Posterior vena cava (tissue), 2 donors: ENCODE results near the gene PWWP2B. TPM values are rescaled to one million over a fixed set of nuclear protein-coding genes. Genes with fewer than 3 reads are reported as not detected.

Experiments
- DNase-seq: peaks from one replicate; pipeline ENCODE4 v3.0.0-alpha.2; 2020; ENCODE audit warnings: low spot score
- intact Hi-C, 2 donors: fragments of 100-400 bp; cut with DNase I; formaldehyde crosslinking; loops; one replicate each; pipeline versions ENCODE4 v1.14.1 to v1.14.2; 2022 to 2023
- total RNA-seq, 2 donors: library from RNA; stranded (reverse); fragmentation: NEBNext Ultra II Directional; extraction: Animal tissue kit (Norgen Biotek cat#: 25700); gene quantifications; one replicate each; pipeline ENCODE4 v1.2.1, GENCODE V29; 2021
- donor health status: DM: yes; HTN: yes; CAD: no.
- donor health status: DM: yes; HTN: yes; CAD: no.

Gene PWWP2B
- total RNA-seq, 2 donors from 2014 or later, result 10.4 to 16.1 TPM

DNA sequence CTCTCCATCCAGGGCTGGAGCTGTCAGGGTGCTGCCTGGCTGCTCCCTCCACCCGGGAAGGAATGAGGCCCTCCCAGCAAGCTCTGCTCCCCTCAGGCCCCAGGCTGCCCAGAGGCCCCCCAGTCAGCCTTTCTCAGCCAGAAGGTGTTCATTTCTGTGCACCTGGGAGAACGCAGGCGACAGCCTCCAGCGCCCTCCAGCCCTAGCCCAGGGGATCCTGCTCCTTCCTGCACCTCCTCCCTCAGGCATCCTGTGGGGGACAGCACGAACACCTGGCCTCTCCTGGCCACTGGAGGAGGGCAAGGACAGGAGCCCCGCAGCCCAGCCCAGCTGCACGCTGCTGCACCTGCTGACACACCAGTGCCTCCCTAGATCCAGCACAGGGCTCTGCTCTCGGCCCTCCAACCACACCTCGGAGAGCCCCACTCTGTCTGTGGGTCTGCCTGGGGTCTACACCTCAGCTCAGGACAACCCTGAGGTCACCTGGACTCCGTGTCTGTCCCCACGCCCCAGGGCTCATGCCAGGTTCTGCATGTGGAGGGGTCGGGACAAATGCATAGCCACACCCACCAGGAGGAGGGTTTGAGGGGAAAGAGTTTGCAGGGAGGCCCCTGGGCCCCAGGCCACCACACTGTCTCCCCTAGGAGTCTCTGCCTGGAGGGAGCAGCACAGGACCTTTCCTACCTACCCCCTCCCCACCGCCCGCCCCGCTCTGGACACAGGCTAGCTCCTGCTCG, 7.4 kb upstream of the PWWP2B start:
- peak; percentile 70 for DNase-seq
- intact Hi-C loops, result loop anchor here (2.0 to 10.0 kb wide), 3 partner anchors 63 to 245 kb away; no protein-coding TSS in a partner anchor

DNA sequence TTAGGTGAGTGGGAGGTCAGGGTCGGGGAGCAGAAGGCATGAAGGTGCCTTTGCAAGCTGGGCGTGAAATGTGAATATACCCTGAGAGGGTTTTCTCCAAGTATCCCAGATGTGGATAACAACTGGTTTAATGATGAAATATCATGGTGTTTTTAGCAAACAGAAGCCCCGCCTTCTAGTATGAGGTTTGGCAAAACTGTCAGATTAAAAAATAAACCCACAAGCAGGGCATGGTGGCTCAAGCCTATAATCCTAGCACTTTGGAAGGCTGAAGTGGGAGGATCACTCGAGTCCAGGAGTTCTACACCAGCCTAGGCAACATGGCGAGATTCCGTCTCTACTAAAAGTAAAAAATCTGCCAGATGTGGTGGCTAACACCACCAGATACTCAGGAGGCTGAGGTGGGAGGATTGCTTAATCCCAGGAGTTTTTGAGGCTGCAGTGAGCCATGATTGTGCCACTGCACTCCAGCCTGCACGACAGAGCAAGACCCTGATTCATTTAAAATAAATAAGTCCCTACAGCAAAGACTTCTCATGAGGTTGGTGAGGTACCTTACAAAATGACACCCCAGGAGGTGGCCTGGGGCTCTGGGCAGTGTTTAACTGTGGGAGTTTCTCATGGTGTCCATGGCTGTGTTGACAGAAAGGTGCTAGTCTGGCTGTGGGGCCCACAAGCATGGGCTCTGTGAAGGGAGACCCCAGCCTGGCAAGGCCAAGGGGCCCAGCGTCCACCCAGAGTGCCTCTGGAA, 6.7 kb upstream of the PWWP2B start:
- intact Hi-C loops, result loop anchor here in 1 of 2 donors (5.0 to 10.0 kb wide), 2 partner anchors 62 to 244 kb away; no protein-coding TSS in a partner anchor
- no peak for DNase-seq

DNA sequence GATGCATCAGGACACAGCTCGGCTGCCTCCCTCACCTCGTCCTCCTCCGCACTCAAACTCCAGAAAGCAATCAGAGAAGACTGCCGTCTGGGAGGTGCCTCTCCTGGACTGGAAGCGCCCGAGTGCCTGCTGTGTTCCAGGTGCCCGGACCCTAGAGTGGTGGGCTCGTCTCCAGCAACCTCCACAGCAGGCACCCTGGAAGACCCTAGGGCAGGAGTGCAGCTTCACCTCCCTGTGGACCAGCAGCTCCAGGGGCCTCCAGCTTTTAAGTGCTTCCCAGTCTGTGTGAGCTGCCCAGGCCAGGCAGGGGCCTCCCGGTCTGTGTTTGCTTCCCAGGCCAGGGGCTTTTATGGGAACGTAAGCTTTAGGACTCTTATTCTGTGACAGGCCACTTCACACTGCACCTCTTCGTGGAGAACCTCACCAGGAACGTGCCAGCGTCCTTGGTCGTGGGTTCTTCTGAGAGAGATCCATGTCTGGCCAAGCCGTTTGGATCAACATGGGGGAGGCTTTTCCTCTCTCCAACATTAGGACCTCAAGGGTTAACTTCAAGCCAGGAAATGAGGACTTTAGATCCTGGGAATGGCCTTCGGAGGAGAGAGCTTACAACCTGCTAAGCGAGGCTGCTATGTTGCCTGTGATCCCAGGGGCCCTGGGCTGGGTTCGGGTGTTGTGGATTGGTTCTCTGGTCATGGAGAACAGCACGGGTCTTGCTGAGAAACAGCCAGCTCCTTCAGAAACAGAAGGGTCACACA, 5.9 kb upstream of the PWWP2B start:
- peak; percentile 78 for DNase-seq
- intact Hi-C loops, result loop anchor here in 1 of 2 donors (5.0 to 10.0 kb wide), 2 partner anchors 61 to 244 kb away; no protein-coding TSS in a partner anchor

- no peak for DNase-seq
- intact Hi-C loops, result loop anchor here in 1 of 2 donors (5.0 to 10.0 kb wide), 2 partner anchors 61 to 243 kb away; no protein-coding TSS in a partner anchor
Measured at GRCh38 chr10:132391676-132392020, 5.4 kb upstream of the PWWP2B start.

- no peak for DNase-seq
Measured at GRCh38 chr10:132392184-132392800, 4.7 kb upstream of the PWWP2B start.

GRCh38 chr10:132392811-132393694, 3.9 kb upstream of the PWWP2B start:
- DNase-seq, result no peak
- intact Hi-C loops, result loop anchor here in 1 of 2 donors (5.0 to 10.0 kb wide), 2 partner anchors 59 to 242 kb away; no protein-coding TSS in a partner anchor

More at GRCh38 chr10:132392184-132392800, 4.7 kb upstream of the PWWP2B start:
- intact Hi-C loops, result loop anchor here in 1 of 2 donors (5.0 to 10.0 kb wide), 2 partner anchors 60 to 243 kb away; no protein-coding TSS in a partner anchor

DNA sequence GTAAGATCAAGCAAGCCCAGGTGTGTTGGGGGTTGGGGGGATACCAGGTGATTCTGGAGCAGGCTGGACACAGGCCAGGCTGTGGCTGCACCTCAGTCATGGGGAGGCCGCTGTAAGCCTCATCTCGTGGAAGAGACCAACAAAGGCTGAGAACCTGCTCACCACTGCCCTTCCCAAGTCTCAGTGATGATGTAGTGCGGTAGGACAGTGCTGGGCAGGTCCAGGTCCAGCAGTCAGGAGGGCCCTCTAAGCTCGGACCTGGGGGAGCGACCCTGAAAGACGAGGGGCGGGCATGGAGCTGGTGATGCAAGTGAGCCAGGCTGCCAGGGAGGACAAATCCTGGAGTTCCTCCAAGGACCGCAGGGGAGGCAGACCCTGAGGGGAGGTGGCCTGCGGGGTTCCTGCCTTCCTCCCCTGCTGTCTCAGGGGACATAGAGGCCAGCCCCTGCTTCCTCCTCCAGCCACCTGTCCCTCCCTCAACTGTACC, 3.3 kb upstream of the PWWP2B start:
- intact Hi-C loops, result loop anchor here in 1 of 2 donors (5.0 to 10.0 kb wide), 2 partner anchors 59 to 241 kb away; no protein-coding TSS in a partner anchor
- DNase-seq, result no peak

DNA sequence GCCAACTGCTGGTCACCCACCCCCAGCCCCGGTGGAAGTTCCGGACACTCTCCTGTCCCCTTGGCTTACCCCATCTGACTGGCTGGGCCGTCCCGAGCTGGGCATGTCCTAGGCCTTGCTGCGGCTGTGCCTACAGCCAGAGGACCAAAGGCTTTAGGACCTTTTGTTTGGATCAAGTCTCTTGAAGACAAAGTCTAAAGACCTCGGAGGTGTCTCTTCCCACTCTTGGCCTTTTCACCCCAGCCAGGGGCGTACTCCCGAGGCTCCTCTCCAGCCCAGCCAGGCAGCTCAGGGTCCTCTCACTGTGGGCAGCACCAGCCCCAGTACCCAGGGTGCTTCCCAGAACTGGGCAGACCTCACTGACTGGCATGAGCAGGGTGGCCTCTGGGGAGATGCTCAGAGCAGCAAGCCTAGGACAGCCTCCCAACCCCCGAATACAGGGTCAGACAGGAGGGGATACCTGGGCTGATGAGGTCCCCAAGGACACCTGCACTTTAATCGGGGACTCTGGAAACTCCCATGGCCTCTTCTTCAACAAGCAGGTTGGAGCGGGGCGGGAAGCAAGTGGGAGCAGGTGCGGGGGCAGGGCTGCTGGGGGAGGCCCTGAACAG, 2.7 kb upstream of the PWWP2B start:
- no peak for DNase-seq
- intact Hi-C loops, result loop anchor here in 1 of 2 donors (5.0 to 10.0 kb wide), 2 partner anchors 58 to 240 kb away; no protein-coding TSS in a partner anchor

DNA sequence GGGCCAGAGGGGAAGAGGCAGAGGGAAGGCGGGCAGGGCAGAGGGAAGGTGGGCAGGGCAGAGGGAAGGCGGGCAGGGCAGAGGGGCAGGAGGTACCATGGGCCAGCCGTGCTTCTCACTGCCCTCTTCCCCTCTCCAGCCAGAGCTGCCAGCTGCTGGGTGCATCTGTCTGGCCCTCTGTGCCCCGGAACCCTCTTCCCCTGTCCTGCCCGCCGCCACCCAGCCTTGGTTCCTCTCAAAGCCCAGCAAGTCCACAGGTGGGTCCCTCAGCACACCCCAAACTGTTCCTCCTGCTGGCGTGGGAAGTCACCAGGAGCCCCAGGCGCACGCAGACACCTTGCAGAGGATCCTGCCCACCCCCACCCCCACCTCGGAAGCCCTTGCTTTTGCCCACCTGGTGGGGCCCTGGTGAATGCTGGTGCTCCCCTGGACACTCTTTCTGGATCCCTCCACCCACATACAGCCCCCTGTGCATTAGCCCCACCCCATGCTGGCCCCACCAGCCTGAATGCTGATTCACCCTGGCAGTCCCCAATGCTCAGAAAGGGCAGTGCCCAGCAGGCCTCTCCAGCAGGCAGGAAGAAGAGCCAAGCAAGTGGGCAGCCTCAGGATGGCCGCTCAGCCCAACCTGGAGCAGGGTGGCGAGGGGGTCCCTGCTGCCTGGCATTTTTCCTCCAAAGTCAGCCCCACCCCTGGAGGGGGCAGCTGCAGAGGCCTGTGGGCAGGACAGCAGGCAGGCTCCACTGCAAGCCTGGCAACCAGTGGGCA, 1.9 kb upstream of the PWWP2B start:
- no peak for DNase-seq
- intact Hi-C loops, result loop anchor here in 1 of 2 donors (5.0 to 10.0 kb wide), 2 partner anchors 57 to 240 kb away; no protein-coding TSS in a partner anchor

DNA sequence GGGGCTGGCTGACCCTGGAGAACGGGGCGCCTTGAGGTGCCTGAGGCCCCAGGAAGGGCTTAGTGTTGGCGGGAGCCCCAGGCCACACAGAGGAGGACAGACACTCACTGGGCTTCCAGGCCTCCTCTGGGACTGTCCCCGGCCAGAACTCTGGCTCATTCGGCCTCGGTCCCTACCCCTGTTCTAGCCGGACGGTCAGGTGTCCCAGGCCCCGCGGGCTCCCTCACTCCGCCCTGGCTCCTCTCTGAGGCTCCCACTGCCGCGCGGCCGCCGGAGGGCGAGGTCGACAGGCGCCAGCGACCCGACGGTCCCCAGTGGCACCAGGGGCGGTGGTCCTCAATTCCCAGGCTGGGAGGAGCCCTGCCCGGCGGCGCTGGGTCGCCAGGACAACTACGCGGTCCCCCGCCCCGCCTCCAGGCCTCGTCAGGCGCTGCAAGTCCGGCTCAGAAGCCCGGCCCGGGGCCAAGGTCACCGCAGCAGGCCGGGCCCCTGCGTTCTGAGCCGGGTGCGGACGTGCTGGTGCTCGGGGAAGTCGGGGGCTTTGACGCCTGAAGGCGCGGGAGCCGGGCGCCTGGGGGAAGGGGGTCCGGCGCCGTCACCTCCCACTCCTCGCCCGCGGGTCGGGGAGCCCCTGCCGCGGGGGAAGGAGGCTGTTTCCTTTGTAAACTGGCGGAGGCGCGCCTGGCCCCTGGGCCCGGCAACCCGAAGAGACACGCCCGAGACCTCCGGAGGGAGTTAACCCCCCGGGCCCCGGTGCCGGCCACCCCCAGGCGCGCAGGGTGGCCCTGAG, 1.1 kb upstream of the PWWP2B start:
- DNase-seq, result peak; percentile 94
- intact Hi-C loops, result loop anchor here in 1 of 2 donors (10.0 kb wide), 1 partner anchor 239 kb away; no protein-coding TSS in a partner anchor

DNA sequence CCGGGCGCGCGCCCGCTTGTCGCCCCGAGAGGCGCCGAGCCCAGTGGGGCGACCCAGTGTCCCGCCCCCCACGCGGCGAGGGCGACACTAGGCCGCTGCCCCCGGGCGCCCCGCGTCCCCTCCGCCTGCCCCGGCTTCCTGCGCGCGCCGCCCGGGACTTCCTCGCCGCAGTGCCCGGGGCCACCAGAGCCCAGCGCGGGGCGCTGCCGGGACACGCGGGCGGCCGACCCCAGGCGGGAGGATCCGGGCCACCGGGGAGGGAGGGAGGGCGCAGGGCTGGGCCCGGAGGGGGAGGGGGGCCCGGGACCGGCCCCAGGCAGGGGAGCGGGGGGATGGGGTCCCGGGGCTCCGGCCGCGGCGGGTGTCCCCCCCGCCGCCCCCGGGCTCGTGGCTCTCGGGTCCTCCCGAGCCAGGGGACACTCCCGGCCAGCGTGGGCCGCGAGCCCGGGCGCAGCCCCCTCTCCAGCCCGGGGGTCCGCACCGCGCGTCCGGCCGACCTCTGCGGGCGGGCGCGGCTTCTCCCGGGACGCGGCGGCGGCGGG, 435 bp upstream of the PWWP2B start:
- no peak for DNase-seq
- intact Hi-C loops, result loop anchor here in 1 of 2 donors (10.0 kb wide), 1 partner anchor 238 kb away; no protein-coding TSS in a partner anchor

DNA sequence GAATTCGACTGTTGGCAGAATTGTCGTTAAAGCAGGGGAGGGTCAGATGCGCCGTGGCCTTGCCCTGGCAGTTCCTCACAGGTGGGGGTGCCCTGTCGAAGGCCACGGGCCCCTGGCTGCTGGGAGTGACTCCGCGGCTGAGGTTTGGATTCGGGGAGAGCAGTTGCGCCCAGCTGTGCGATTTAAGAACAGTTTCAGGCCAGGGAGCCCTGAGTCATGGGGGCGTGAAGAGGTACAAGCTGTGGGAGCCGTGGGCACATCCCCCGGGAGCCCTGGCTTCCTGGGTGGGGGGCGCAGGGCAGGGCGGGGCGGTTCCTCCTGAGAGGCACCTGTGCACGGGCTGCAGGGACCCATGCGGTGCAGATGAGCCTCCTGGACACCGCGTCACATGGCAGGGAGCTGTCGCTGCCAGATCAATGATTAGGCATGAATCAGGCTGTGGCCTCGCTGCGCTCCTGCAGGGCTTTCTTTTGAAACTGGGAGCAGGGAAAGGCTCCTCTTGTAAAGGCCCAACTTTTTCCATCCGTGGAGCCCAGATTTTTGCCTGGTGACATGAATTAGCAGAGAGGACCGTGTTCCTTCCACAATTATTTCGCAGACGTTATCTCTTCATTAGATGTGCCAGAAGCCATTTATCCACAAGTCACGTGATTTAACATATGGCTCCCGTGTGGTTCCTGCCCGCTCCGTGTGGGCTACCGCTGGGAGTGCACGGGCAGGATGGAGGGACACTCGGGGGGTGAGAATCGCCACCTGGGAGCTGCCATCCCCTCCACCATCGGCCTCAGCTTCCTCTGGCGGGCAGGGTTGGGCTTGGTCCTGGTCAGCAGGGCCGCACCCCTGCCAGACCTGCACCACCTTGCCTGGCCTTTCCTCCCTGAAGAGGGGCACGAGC, 918 bp downstream of the PWWP2B start:
- intact Hi-C loops, result loop anchor here in 1 of 2 donors (10.0 kb wide), 1 partner anchor 237 kb away; no protein-coding TSS in a partner anchor
- no peak for DNase-seq

DNA sequence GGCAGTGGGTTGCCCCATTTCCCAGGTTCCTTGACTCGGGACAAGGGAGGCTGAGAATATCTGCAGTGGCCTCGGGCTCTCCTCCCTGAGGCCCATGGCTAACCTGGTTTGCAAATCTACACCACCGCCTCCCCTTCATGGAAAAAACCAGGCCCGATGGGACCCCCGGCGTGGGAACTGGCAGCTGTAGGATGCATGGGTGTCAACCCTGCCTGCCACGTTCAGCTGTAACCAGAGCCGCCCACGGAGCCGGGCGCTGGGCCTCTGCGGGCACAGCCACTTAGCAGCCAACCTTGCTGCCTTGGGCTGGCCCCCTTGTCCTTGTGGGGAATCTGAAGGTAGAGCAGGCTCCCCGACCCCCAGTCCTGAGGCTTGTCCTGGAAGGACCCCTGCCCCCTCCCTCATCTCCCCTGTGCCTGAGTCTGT, 1.6 kb downstream of the PWWP2B start:
- DNase-seq, result no peak
- intact Hi-C loops, result loop anchor here in 1 of 2 donors (10.0 kb wide), 1 partner anchor 236 kb away; no protein-coding TSS in a partner anchor
